Measurements from ENCODE around the gene MUC20.
"Not testable (repeated sequence)": the region's sequence is repeated elsewhere in the genome, so short reads cannot be mapped to it uniquely, and the experiment has no call there.

The MUC20 gene, protein sequence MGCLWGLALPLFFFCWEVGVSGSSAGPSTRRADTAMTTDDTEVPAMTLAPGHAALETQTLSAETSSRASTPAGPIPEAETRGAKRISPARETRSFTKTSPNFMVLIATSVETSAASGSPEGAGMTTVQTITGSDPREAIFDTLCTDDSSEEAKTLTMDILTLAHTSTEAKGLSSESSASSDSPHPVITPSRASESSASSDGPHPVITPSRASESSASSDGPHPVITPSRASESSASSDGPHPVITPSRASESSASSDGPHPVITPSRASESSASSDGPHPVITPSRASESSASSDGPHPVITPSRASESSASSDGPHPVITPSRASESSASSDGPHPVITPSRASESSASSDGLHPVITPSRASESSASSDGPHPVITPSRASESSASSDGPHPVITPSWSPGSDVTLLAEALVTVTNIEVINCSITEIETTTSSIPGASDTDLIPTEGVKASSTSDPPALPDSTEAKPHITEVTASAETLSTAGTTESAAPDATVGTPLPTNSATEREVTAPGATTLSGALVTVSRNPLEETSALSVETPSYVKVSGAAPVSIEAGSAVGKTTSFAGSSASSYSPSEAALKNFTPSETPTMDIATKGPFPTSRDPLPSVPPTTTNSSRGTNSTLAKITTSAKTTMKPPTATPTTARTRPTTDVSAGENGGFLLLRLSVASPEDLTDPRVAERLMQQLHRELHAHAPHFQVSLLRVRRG

GRCh38 chr3:195720831-195721506 is at the start of gene MUC20:
TSS of gene MUC20 (plus strand) at chr3:195720978. CDS start at chr3:195721008, 30 bp downstream.
- not testable (repeated sequence) for DNase-seq (ENCODE audit: low read depth, low spot score)

GRCh38 chr3:195671283-195671682 is 49.5 kb upstream of the MUC20 start:
- not testable (repeated sequence) for DNase-seq (ENCODE audit: low read depth, low spot score)

DNA sequence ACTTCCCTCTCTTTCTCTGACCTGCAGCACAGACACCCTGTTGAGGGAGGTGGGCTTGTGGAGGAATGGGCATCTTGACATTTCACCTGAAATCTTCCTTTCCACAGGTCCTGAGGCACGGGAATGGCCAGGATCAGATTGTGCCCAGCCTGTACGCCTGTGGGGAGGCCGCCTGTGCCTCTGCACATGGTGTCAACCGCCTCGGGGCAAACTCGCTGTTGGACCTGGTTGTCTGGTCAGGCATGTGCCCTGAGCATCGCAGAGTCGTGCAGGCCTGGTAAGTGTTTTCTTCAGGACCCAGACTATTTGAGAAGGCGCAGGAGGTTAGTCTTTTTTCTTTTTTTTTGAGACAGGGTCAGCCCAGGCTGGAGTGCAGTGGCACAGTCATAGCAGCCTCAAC is 47.1 kb upstream of the MUC20 start:
- DNase-seq (ENCODE audit: low read depth, low spot score): not testable (repeated sequence)

- DNase-seq (ENCODE audit: low read depth, low spot score): not testable (repeated sequence)
Observed at GRCh38 chr3:195678391-195679015, 42.3 kb upstream of the MUC20 start.

GRCh38 chr3:195680690-195681089 is 40.1 kb upstream of the MUC20 start:
- DNase-seq (ENCODE audit: low read depth, low spot score): not testable (repeated sequence)

DNA sequence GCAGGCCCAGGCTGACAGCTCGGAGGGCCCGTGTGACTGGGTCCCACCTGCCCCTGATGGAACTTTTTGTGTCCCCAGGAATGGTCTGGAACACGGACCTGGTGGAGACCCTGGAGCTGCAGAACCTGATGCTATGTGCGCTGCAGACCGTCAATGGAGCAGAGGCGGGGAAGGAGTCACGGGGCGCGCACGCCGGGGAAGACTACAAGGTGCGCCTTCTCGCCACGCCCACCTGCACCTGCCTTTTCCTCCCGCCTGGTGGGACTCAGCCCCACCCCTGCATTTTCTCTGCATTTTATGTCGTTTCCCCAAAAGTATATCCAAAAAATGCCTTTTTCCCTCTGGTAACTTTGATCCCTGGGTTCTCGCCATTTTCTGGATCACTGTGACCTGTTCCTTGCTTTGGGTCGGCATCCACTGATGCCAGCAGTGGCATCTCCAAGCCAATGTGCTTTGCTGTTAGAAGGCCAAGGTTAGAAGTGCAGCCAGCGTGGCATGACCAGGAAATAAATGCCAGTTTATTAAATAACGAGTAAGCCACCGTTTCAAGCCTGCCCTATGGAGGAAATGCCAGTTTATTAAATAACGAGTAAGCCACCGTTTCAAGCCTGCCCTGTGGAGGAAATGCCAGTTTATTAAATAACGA is 39.2 kb upstream of the MUC20 start:
- DNase-seq (ENCODE audit: low read depth, low spot score): not testable (repeated sequence)

DNA sequence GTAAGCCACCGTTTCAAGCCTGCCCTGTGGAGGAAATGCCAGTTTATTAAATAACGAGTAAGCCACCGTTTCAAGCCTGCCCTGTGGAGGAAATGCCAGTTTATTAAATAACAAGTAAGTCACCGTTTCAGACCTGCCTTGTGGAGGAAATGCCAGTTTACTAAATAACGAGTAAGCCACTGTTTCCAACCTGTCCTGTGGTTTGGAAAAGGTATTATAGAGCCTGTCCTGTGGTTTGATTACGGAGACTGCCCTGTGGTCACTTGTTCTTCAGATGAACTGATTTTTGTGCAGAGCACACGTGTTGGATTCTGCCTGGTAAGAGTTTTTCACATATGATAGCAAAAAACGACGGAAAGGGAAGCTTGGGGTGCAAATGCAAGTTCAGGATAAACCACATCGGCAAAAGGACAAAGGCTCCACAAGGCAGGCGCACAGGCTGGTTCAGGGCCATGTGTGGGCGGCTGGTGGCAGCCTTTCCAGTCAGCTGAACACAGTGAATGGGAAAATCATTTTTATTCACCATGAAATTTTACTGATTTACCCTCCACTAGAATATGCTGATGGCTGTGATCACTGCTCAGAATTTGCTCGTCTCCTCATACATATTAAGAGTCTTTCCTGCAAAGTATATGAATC is 38.6 kb upstream of the MUC20 start:
- DNase-seq (ENCODE audit: low read depth, low spot score): not testable (repeated sequence)

- DNase-seq (ENCODE audit: low read depth, low spot score): not testable (repeated sequence)
Observed at GRCh38 chr3:195683722-195684526, 36.9 kb upstream of the MUC20 start.

GRCh38 chr3:195684527-195685257 is 36.1 kb upstream of the MUC20 start:
- not testable (repeated sequence) for DNase-seq (ENCODE audit: low read depth, low spot score)

DNA sequence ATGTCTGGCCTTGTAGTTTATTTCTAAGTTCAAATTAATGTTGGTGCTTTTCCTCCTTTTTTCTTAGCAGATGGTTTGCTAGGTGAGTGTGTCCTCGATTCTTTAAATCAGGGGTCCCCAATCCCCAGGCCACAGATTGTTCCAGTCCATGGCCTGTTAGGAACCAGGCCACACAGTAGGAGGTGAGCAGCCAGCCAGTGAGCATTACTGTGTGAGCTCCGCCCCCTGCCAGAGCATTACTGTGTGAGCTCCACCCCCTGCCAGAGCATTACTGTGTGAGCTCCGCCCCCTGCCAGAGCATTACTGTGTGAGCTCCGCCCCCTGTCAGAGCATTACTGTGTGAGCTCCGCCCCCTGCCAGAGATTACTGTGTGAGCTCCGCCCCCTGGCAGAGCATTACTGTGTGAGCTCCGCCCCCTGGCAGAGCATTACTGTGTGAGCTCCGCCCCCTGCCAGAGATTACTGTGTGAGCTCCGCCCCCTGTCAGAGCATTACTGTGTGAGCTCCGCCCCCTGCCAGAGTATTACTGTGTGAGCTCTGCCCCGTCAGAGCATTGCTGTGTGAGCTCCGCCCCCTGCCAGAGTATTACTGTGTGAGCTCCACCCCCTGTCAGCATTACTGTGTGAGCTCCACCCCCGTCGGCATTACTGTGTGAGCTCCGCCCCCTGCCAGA is 34.1 kb upstream of the MUC20 start:
- not testable (repeated sequence) for DNase-seq (ENCODE audit: low read depth, low spot score)

- not testable (repeated sequence) for DNase-seq (ENCODE audit: low read depth, low spot score)
Observed at GRCh38 chr3:195687209-195687760, 33.5 kb upstream of the MUC20 start.

DNA sequence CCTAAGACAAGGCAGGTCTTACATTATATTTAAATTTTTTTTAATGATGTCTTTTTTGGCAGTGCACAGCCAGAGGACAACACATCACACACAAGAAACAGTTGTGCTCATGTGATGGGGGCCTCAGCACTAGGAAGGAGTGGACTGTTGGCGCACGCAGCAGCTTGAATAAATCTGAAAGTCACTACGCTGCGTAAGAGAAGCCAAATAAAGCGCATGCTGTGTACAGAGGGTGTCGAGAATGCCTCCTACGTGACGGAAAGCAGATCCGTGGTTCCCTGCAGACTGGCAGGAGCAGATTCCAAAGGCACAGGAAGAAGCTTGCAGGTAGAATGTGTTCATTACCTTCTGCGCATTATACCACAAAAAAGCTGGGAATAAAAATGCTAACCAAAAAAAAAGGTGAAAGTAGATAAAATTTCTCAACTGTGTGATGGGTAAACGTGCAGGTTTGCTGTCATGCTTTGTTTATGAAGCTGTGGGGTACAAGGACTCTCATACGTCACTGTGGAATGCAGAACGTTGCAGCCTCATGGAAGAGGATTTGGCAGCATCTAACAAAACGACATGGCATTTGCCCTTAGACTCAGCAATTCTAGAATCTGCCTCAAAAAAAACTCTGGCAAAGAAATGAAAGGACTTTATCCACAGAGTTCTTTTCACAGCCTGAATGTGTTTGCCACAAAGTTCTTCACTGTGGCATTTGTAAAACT is 32.2 kb upstream of the MUC20 start:
- not testable (repeated sequence) for DNase-seq (ENCODE audit: low read depth, low spot score)

GRCh38 chr3:195689184-195690070 is 31.4 kb upstream of the MUC20 start:
- not testable (repeated sequence) for DNase-seq (ENCODE audit: low read depth, low spot score)

DNA sequence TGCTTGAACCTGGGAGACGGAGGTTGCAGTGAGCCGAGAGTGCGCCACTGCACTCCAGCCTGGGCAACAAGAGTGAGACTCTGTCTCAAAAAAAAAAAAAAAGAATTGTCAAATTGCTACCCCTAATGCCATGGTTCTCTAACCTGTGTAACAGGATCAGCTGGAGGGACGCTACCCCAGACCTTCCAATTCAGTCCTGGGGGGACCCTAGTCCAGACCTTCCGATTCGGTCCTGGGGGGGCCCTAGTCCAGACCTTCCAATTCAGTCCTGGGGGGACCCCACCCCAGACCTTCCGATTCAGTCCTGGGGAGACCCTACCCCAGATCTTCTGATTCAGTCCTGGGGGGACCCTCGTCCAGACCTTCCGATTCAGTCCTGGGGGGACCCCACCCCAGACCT is 29.8 kb upstream of the MUC20 start:
- DNase-seq (ENCODE audit: low read depth, low spot score): no peak

DNA sequence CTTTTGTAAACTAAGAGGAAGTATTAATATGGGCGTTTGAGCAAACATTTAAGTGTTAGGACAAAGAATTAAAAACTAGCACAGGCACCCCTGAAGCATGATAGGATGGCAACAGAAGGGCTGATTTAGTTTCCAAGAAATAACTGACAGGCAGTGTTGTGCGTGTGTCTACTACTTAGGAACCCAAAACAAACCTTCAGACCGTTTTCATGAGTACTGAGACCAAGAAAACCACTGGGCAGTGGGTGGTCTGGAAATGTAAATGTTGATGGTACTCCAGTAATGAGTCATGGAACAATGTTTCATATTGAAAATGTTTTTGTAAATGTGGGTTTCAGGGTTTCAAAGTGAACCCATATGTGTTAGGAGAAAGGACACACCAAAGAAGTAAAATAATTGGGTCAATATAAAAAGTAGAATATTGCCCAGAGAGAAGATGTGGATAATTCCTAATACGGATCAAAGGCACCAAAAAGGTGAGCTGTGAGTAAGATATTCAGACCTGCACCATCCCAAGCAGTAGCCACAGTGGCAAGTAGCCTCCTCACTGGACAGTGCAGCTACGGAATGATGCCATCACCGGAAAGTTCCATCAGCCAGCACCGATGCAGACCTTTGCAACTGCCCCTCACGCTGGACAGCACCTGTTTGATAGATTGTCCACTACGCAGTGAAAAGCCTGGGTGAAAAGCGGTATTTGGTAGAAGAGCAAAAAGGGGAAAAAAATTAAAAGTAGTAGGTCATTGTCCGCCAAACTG is 29.0 kb upstream of the MUC20 start:
- DNase-seq (ENCODE audit: low read depth, low spot score): not testable (repeated sequence)

DNA sequence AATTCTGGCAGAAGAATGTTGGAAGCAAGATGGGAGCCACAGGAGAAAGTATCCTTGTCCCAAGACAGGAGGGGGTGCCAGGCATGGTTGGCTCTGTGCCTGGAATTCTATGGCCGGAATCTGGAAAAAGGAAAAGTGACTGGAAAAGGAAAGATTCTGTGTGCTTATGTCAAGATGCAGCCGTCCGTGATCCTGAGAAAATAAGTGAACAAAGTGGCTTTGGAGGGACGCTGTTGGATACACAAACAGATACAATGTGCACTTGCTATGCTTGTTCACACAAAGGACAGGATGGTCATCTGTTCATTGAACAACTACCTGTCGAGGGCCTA is 28.5 kb upstream of the MUC20 start:
- no peak for DNase-seq (ENCODE audit: low read depth, low spot score)

Measured in iPS DF 19.7 (cell line).